GM18502 (cell line): ENCODE results near the gene OPN5.

ENCODE experiments used
- ATAC-seq: cut with Tn5 transposase; IDR thresholded peaks from one replicate; pipeline ENCODE4 v1.9.1; 2021; ENCODE audit warnings: mild to moderate bottlenecking; ENCODE audit not compliant: unreplicated experiment, poor library complexity

Gene OPN5

GRCh38 chr6:47787620-47788497, 6.0 kb downstream of the OPN5 start:
- ATAC-seq: peak; percentile 89

GRCh38 chr6:47788498-47788884, 6.7 kb downstream of the OPN5 start:
- no peak for ATAC-seq

- no peak for ATAC-seq
Observed at GRCh38 chr6:47789553-47789952, 7.7 kb downstream of the OPN5 start.

- ATAC-seq: no peak
Observed at GRCh38 chr6:47792216-47792733, 10.4 kb downstream of the OPN5 start.

GRCh38 chr6:47794577-47795135, 12.8 kb downstream of the OPN5 start:
- ATAC-seq: no peak

- ATAC-seq: no peak
Observed at GRCh38 chr6:47801984-47802383, 20.2 kb downstream of the OPN5 start.

GRCh38 chr6:47804821-47805220, 23.0 kb downstream of the OPN5 start:
- ATAC-seq: no peak

GRCh38 chr6:47809873-47810272, 28.0 kb downstream of the OPN5 start:
- no peak for ATAC-seq

GRCh38 chr6:47810885-47811284, 29.1 kb downstream of the OPN5 start:
- no peak for ATAC-seq

GRCh38 chr6:47811443-47811842, 29.6 kb downstream of the OPN5 start:
- ATAC-seq: no peak

GRCh38 chr6:47817749-47818148, 35.9 kb downstream of the OPN5 start:
- ATAC-seq: no peak

GRCh38 chr6:47819461-47819860, 37.6 kb downstream of the OPN5 start:
- no peak for ATAC-seq

- ATAC-seq: no peak
Observed at GRCh38 chr6:47822856-47823554, 41.2 kb downstream of the OPN5 start.

GRCh38 chr6:47832386-47833100, 50.7 kb downstream of the OPN5 start:
- no peak for ATAC-seq

GRCh38 chr6:47834196-47834595, 52.4 kb downstream of the OPN5 start:
- ATAC-seq: no peak

GRCh38 chr6:47836046-47836445, 54.2 kb downstream of the OPN5 start:
- ATAC-seq: peak; percentile 69

GRCh38 chr6:47836639-47837038, 54.8 kb downstream of the OPN5 start:
- peak; percentile 85 for ATAC-seq

GRCh38 chr6:47839645-47840044, 57.8 kb downstream of the OPN5 start:
- ATAC-seq: no peak

GRCh38 chr6:47844881-47845280, 63.0 kb downstream of the OPN5 start:
- no peak for ATAC-seq

- ATAC-seq: no peak
Observed at GRCh38 chr6:47846752-47847151, 64.9 kb downstream of the OPN5 start.
